ENCODE measurements around the gene MT1H.
"Not testable (repeated sequence)": the region's sequence is repeated elsewhere in the genome, so short reads cannot be mapped to it uniquely, and the experiment has no call there.

The MT1H gene

DNA sequence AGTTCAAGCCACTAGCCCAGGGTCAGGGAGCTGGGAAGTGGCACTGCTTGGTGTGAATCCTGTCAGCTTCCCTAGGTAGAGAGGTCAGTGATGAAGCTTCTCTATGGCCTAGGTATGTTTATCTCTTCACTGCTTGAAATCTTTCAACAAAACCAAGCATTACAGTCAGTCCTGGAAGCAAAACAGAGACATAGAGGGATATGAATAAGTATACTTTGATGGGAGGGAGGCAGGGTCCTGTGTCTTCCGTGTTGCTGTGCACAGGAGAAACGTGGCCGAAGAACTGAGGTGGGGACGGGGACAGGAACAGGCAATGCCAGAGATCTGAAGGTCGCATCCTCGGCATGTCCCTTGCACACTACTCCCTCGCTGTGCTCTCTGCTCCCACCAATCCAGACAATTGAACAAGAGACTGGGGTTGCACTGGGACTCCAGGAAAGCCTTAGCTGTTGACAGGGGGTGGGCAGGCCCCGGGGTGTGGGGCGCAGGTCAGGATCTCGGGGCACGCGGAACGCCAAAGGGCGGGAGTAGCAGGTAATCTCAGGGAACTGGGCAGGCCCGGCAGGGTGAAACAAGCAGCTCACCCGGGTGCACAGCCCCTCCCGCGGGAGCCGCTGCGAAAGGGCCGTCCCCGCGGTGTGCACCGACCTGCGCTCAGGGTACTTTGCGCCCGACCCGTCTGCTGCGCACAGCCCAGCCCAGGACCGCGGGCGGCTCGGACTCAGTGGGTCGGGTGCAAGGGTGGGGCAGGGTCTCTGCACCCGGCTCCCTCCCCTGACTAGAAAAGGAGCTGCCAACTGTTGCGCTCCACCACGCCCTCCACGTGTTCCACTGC, at the start of gene MT1H:
Gene MT1H, plus strand, starts transcription at position 810 of the 835 bp plus-strand sequence. CDS start 71 bp downstream, outside the sequence.
- DNase-seq: no peak

DNA sequence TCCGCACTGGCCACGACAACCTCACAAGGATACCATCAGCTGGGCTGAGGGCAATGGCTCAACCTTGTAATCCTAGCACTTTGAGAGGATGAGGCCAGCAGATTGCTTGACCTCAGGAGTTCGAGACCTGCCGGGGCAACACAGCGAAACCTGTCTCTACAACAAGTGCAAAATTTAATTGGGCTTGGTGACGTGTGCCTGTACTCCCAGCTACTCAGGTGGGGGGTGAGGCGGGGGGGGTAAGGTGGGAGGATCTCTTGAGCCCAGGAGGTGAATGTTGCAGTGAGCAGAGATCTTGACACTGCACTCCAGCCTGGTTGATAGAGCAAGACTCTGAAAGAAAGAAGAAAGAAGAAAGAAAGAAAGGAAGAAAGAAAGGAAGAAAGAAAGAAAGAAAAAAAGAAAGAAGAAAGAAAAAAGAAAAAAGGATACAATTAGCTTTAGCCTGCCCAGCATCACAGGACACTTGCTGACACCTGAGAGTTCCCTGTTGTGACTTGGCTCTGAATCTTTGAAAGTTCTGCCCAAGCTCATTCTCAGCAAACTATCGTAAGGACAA, 49.2 kb upstream of the MT1H start:
- no peak for DNase-seq

- DNase-seq: not testable (repeated sequence)
Observed at GRCh38 chr16:56621665-56622445, 47.8 kb upstream of the MT1H start.

DNA sequence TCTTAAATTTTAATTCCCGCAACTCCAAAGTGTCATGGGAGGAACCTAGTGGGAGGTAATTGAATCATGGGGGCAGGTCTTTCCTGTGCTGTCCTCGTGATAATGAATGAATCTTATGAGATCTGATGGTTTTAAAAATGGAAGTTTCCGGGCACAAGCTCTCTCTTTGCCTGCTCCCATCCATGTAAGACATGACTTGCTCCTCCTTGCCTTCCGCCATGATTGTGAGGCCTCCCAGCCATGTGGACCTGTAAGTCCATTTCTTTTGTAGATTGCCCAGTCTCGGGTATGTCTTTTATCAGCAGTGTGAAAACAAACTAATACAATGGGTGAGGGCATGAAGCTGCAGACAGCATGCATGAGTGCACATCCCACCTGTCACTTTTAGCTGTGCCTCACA, 46.4 kb upstream of the MT1H start:
- not testable (repeated sequence) for DNase-seq

- DNase-seq: no peak
Observed at GRCh38 chr16:56623637-56624036, 46.0 kb upstream of the MT1H start.

DNA sequence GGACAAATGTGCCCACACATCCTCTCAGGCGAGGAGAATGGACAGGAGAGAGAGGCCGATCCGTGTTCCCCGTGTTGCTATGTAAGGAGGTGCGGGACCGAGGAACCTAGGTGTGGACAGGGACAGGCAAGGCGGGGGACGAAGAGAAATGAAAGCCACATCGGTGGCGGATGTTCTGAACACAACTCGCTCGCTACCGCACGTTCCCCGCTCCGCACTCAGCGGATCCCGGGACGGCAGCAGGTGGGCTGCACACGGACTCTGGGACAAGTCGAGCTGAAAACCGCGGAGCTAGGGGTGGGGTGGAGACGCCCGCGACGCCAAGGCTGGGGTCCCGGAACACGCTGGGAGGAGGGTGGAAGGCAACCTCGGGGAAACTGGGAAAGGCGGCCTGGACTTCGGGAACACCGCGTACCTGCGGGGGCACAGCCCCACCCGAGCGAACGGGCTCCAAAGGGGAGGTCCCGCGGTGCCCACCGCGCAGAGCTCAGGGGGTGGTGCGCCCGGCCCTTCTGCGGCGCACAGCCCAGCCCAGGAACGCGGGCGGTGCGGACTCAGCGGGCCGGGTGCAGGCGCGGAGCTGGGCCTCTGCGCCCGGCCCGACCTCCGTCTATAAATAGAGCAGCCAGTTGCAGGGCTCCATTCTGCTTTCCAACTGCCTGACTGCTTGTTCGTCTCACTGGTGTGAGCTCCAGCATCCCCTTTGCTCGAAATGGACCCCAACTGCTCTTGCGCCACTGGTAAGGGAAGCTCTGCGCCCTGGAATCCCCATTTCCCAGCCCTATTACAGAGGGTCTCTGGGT, 44.3 kb upstream of the MT1H start, which contains the start of gene MT1E:
Gene MT1E, plus strand, starts transcription at position 642 of the 803 bp plus-strand sequence. Its CDS starts 71 bp downstream, at position 713.
- DNase-seq: no peak

DNA sequence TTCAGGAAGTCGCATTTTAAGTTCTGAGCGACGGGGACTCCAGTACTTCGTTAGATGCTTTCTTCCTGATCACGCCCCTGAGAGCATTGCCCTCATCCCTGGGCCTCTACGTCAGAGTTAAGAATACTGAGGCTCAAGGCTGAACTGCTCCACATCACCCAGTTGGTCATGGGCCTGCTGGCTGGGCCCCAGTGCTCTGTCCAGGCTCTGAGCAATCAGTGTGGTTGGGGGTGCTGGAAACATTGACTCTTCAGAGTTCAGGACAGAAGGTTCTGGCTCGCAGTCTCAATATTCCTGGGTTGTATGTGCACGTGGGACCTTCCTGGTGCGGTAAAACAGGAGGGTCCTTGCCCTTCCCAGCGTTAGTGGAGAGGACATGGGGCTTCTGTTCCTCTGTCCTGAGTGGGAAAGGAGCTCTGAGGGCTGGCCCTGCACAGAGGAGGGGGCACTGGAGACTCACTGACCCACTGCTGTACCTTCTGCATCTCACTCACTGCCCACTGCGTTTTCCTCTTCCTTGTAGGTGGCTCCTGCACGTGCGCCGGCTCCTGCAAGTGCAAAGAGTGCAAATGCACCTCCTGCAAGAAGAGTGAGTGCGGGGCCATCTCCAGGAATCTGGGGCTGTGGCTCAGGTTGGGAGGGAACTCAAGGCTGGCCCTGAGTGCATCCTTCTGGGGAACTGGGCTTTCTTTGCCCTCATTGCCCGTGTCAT, 43.5 kb upstream of the MT1H start:
- no peak for DNase-seq

- no peak for DNase-seq
Observed at GRCh38 chr16:56626685-56627084, 42.9 kb upstream of the MT1H start.

DNA sequence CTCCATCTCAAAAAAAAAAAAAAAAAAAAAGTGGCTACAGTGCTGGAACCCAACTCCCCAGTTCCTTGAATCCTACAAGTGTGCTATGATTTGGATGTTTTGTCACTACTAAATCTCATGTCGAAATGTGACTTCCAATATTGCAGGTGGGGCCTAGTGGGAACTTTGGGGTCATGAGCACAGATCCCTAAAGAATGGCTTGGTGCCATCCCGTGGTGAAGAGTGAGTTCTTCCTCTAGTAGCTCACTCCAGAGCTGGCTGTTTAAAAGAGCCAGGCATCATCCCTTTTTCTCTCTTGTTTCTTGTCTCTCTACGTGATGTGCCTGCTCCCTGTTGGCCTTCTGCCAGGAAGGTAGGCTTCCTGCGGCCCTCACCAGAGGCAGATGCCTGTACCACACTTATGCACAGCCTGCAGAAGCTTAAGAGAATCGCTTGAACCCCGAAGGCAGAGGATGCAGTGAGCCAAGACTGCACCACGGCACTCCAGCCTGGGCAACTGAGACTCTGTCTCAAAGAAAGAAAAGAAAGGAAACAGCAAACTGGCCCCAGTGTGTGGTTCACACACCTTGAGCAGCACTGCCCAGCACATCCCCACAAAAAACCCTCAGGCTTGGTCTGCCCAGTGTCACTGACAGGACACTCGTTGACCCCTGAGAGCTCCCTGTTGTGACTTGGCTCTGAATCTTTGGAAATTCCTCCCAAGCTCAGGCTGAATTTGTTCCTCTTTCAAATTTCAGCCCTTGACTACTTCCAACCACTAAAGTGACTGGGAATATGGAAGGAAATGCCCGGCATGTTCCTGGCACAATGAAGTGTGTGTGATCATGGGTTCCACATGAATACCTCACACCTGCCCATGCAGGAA, 40.9 kb upstream of the MT1H start:
- DNase-seq: no peak

- no peak for DNase-seq
Observed at GRCh38 chr16:56629531-56629930, 40.1 kb upstream of the MT1H start.

DNA sequence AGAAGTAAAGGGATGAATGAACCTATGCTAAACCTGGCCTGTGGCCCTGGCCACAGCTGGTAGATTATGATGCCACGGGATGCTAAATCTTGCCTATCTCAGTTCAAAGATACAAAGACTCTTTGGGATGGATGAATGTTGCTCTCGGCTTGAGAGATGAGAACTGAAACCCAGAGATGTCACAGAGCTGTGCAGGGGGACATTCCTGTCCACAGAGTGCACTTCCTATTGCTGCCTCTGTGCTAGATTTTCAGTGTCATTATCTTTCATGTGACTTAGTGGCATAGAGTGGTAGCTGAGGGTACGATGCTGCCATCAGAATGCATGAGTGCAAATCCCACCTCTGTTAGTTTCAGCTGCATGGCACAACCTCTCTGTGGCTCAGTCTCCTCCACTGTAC, 39.5 kb upstream of the MT1H start:
- no peak for DNase-seq

- DNase-seq: no peak
Observed at GRCh38 chr16:56631197-56631596, 38.4 kb upstream of the MT1H start.

GRCh38 chr16:56631832-56632155, 37.8 kb upstream of the MT1H start:
- DNase-seq: no peak

DNA sequence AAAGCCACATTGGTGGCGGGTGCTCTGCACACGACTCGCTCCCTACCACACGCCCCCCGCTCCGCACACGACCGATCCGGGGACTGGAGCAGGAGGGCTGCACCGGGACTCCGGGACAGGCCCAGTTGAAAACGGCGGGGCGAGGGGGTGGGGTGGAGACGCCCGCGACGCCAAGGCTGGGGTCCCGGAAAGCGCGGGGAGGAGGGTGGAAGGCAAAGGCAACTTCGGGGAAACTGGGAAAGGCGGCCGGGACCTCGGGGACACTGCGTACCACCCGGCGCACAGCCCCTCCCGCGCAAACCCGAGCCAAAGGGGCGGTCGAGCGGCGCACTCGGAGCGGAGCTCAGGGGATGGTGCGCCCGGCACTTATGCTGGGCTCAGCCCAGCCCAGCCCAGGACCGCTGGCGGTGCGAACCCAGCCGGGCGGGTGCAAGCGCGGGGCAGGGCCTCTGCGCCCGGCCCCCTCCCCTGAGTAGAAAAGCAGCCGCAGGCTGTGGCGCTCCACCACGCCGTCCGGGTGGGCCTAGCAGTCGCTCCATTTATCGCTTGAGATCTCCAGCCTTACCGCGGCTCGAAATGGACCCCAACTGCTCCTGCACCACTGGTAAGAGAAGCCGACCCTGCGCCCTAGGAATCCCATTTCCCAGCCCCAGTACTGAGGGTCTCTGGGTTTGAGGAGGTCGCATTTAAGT, 37.3 kb upstream of the MT1H start, which contains the start of gene MT1M:
Gene MT1M, plus strand, starts transcription at position 504 of the 692 bp plus-strand sequence. Its CDS starts 73 bp downstream, at position 577.
- no peak for DNase-seq

GRCh38 chr16:56632848-56633365, 36.7 kb upstream of the MT1H start:
- no peak for DNase-seq

DNA sequence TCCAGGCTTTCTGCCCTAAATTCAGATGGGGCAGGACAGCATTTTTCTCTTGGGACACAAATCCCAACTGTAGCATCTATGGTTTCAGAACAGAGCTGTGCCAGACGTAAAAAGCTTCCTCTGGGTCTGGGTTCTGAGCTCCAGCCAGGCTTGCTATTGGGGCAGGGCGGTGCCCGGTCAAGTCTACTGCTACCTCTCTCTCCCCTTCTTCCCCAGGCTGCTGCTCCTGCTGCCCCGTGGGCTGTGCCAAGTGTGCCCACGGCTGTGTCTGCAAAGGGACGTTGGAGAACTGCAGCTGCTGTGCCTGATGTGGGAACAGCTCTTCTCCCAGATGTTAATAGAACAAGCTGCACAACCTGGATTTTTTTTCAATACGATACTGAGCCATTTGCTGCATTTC, 36.1 kb upstream of the MT1H start:
- DNase-seq: no peak

DNA sequence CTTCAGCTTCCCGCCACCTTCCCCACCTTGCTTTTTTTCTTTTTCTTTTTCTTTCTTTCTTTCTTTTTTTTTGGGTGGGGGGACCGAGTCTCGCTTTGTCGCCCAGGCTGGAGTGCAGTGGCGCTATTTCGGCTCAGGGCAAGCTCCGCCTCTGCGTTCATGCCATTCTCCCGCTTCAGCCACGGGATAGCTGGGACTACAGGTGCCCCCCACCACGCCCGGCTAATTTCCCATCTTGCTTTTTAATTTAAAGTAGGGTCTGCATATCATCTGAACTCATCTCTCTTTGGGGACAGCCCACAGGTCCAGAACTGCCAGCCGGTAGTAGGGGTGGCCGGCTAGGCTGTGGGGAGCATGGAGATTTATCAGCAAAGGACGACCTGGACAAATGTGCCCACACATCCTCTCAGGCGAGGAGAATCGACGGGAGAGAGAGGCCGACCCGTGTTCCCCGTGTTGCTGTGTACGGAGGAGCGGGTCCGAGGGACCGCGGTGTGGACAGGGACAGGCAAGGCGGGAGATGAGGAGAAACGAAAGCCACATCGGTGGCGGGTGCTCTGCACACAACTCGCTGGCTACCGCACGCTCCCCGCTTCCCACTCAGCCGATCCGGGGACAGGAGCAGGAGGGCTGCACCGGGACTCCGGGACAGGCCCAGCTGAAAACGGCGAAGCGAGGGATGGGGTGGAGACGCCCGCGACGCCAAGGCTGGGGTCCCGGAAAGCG, 34.7 kb upstream of the MT1H start:
- no peak for DNase-seq

DNA sequence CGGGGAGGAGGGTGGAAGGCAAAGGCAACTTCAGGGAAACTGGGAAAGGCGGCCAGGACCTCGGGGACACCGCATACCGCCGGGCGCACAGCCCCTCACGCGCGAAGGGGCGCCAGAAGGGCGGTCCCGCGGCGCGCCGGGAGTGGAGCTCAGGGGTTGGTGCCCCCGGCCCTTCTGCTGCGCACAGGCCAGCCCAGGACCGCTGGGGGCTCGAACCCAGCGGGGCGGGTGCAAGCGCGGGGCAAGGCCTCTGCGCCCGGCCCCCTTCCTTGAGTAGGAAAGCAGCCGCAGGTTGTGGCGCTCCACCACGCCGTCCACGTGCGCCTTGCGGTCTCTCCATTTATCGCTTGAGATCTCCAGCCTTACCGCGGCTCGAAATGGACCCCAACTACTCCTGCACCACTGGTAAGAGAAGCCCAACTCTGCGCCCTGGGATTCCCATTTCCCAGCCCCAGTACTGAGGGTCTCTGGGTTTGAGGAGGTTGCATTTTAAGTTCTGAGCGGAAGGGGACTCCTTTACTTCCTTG, 34.1 kb upstream of the MT1H start:
- no peak for DNase-seq
